Neural progenitor cell (in vitro differentiated cells): ENCODE results near the gene FRAS1.

ENCODE experiments used
- CTCF ChIP-seq: fragments of 200-600 bp; sonication (generic); IDR thresholded peaks from 2 replicates; pipeline ENCODE4 v1.5.1; 2017; ENCODE audit warnings: antibody characterized with exemption, mild to moderate bottlenecking
- EZH2 ChIP-seq: fragments of 200-600 bp; sonication (generic); IDR thresholded peaks from 2 replicates; pipeline ENCODE4 v1.6.1; 2017; ENCODE audit warnings: antibody characterized with exemption, mild to moderate bottlenecking, moderate library complexity

DNA sequence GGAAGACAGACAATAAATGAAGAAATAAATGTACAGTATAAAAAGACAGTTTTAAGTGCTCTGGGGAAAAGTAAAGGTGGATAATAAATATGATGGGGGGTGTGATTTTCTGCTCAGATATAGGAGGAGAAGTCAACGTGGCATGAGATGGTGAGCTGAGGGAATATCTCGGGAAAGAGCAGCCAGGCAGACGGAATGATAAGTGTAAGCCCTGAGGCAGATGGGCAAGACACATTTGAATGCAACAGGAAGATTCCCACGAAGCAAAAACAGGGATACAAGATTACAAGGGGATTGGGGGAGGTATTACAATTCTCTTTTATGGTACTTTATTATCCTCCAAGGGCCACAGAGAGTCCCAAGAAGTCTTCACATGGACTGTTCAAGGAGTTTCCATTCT is 505.6 kb downstream of the FRAS1 start:
- TF ChIP-seq EZH2 = no peak
- no peak for TF ChIP-seq CTCF
